Loucy (cell line): ENCODE data around the gene ZNF418.
"Not testable (repeated sequence)": the region's sequence is repeated elsewhere in the genome, so short reads cannot be mapped to it uniquely, and the experiment has no call there.

Experiments used
- H2AFZ ChIP-seq: fragments of 200-600 bp; sonication (generic); 2 replicates; pipeline ENCODE4 v1.6.0; 2016; ENCODE audit warnings: antibody characterized with exemption, mild to moderate bottlenecking, low read length, moderate library complexity
- H3F3A ChIP-seq: fragments of 200-600 bp; 2 replicates; pipeline ENCODE4 v1.6.0; 2016; ENCODE audit warnings: antibody characterized with exemption, low read depth, mild to moderate bottlenecking
- H3K27me3 ChIP-seq: fragments of 200-600 bp; sonication (generic); 2 replicates; pipeline ENCODE4 v1.6.1; 2014; ENCODE audit warnings: low read length, mild to moderate bottlenecking; ENCODE audit not compliant: insufficient read depth, poor library complexity, severe bottlenecking
- H3K36me3 ChIP-seq: fragments of 200-600 bp; sonication (generic); 2 replicates; pipeline ENCODE4 v1.6.1; 2016; ENCODE audit warnings: low read length; ENCODE audit not compliant: insufficient read depth
- H3K4me1 ChIP-seq: fragments of 200-600 bp; sonication (generic); 2 replicates; pipeline ENCODE4 v1.5.1; 2014; ENCODE audit warnings: low read length, mild to moderate bottlenecking; ENCODE audit not compliant: insufficient read depth, poor library complexity, severe bottlenecking
- H3K4me2 ChIP-seq: fragments of 200-600 bp; sonication (generic); 2 replicates; pipeline ENCODE4 v1.6.0; 2014; ENCODE audit warnings: antibody characterized with exemption, low read length, low read depth, mild to moderate bottlenecking; ENCODE audit not compliant: poor library complexity, severe bottlenecking
- H3K4me3 ChIP-seq: fragments of 200-600 bp; sonication (generic); 2 replicates; pipeline ENCODE4 v1.5.1; 2014; ENCODE audit warnings: low read length, mild to moderate bottlenecking, mixed read lengths; ENCODE audit not compliant: poor library complexity, severe bottlenecking
- H3K79me2 ChIP-seq: fragments of 200-600 bp; sonication (generic); 2 replicates; pipeline ENCODE4 v1.6.1; 2014; ENCODE audit warnings: low read length; ENCODE audit not compliant: insufficient read depth
- H3K9ac ChIP-seq: fragments of 200-600 bp; sonication (generic); 2 replicates; pipeline ENCODE4 v1.6.0; 2014; ENCODE audit warnings: mild to moderate bottlenecking, low read depth, low read length, moderate library complexity; ENCODE audit not compliant: poor library complexity, severe bottlenecking
- H3K9me2 ChIP-seq: fragments of 200-600 bp; sonication (generic); replicated peaks from 2 replicates; pipeline ENCODE4 v1.6.1; 2016; ENCODE audit warnings: low read depth, low read length, mixed read lengths
- H3K9me3 ChIP-seq: fragments of 200-600 bp; sonication (generic); 2 replicates; pipeline ENCODE4 v1.6.1; 2014; ENCODE audit warnings: mild to moderate bottlenecking, antibody characterized with exemption, low read length, low read depth; ENCODE audit not compliant: insufficient read depth
- H4K20me1 ChIP-seq: fragments of 200-600 bp; sonication (generic); 2 replicates; pipeline ENCODE4 v1.6.0; 2014; ENCODE audit warnings: antibody characterized with exemption, low read length, mild to moderate bottlenecking; ENCODE audit not compliant: insufficient read depth, poor library complexity, severe bottlenecking
- EZH2phosphoT487 ChIP-seq: fragments of 200-600 bp; IDR thresholded peaks from 2 replicates; pipeline ENCODE4 v1.6.1; 2018; ENCODE audit warnings: antibody characterized with exemption, mild to moderate bottlenecking, moderate library complexity, borderline replicate concordance
- TF ChIP-seq, protein P1 (sequence below): fragments of 200-600 bp; sonication (generic); conservative IDR thresholded peaks from 2 replicates; pipeline ENCODE4 v1.5.1; 2014; ENCODE audit warnings: mild to moderate bottlenecking, antibody characterized with exemption, low read length

ZNF418 gene

DNA sequence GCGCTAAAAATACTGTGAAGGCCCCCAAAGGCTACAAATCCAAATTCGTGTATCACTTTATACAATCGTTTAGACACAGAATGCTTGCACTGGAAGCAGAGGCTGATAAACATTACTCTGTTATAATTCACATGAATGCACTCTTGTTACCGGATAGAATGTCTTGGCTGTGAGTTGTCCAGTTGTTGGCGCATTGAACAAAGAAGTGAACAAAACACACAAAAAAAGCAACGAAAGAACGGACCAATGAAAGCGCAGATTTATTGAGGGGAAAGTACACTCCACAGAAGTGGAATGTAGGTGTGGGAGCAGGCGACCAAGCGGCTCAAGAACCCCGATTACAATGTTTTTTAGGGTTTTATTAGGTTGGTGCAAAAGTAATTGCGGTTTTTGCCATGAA lies 529 bp upstream of the ZNF418 start:
- TF ChIP-seq, protein P1, sequence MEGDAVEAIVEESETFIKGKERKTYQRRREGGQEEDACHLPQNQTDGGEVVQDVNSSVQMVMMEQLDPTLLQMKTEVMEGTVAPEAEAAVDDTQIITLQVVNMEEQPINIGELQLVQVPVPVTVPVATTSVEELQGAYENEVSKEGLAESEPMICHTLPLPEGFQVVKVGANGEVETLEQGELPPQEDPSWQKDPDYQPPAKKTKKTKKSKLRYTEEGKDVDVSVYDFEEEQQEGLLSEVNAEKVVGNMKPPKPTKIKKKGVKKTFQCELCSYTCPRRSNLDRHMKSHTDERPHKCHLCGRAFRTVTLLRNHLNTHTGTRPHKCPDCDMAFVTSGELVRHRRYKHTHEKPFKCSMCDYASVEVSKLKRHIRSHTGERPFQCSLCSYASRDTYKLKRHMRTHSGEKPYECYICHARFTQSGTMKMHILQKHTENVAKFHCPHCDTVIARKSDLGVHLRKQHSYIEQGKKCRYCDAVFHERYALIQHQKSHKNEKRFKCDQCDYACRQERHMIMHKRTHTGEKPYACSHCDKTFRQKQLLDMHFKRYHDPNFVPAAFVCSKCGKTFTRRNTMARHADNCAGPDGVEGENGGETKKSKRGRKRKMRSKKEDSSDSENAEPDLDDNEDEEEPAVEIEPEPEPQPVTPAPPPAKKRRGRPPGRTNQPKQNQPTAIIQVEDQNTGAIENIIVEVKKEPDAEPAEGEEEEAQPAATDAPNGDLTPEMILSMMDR, result no peak
- no peak for TF ChIP-seq EZH2phosphoT487
- H4K20me1 ChIP-seq, result no peaks in the 10 kb centered on the region
- no peaks in the 10 kb centered on the region for H3K27me3 ChIP-seq
- H3K4me1 ChIP-seq, result no peaks in the 10 kb centered on the region
- no peak overlapping the region for H3K4me3 ChIP-seq
- H2AFZ ChIP-seq, result no peak overlapping the region
- H3K4me2 ChIP-seq, result no peak overlapping the region
- peaks cover 4% of the 10 kb centered on the region; the same call in 1 of the 2 replicates for H3K79me2 ChIP-seq
- no peaks in the 10 kb centered on the region for H3F3A ChIP-seq
- no peaks in the 10 kb centered on the region; the same call in 1 of the 2 replicates for H3K9me3 ChIP-seq
- no peaks in the 10 kb centered on the region for H3K9me2 ChIP-seq
- H3K36me3 ChIP-seq, result peaks cover 9% of the 10 kb centered on the region; the same call in 1 of the 2 replicates
- no peak overlapping the region for H3K9ac ChIP-seq

DNA sequence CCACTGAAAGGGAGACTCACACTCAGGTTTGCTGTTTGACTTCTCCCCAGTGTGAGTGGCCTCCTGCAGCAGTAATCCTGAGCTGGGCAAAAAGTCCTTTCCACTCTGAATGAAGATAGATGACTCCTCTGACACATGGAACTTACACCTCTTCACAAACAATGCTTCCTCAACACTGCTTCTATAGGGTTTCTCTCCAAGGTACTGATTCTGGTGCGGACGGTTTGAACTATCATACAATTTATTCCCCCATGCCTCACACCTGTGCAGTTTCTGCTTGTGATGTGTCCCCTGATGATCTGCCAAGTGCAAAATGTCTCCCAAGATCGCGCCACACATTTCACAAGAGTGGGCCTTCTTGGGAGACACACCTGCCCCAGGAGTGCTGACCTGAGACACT lies 7.6 kb downstream of the ZNF418 start:
- H3K9me2 ChIP-seq, result no peaks in the 10 kb centered on the region
- H3K9me3 ChIP-seq, result peaks cover 5% of the 10 kb centered on the region; the same call in 1 of the 2 replicates
- H4K20me1 ChIP-seq, result no peaks in the 10 kb centered on the region
- H3K27me3 ChIP-seq, result no peaks in the 10 kb centered on the region
- H3K4me2 ChIP-seq, result no peak overlapping the region
- no peaks in the 10 kb centered on the region for H3K4me1 ChIP-seq
- no peak overlapping the region for H3K9ac ChIP-seq
- no peak overlapping the region for H3K4me3 ChIP-seq
- no peak overlapping the region for H2AFZ ChIP-seq
- 0 out of 2 replicates have a peak, but pooled peaks cover 3% of the 10 kb centered on the region for H3K36me3 ChIP-seq
- H3F3A ChIP-seq, result no peaks in the 10 kb centered on the region
- H3K79me2 ChIP-seq, result no peaks in the 10 kb centered on the region
- TF ChIP-seq, protein P1, result no peak
- TF ChIP-seq EZH2phosphoT487, result no peak

DNA sequence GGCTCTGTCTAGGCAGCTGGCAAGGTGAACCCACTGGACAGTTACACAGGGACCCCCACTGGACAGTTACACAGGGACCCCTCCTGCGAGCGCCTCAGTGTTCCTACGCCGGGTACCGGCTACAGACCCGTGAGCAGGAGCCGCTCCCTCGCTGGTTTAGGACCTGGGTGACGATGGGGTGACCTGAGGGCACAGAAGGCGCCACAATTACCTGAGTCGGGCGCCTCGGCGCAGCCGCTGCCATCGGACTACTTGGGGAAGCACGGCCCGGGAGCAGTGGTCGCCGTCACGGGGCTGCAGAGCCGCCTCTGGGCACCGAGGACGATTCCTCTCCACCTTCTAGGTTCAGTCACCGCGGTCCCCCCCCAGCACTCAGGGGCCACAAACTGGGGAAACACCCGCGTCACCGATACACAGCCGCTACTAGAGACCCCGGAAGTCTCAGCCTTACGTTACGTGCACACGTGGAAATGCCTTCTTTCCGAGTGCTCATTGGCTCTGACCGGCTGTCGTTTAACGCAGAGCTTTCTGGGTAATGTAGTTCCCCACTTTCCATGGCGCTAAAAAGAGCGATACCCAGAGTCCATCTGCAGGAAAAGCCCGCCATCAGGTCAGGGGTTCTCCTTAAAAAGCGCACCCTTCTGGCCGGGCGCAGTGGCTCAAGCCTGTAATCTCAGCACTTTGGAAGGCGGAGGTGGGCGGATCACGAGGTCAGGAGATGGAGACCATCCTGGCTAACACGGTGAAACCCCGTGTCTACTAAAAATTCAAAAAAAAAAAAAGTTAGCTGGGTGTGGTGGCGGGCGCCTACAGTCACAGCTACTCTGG lies 18.8 kb downstream of the ZNF418 start, which contains the start of gene ZNF417:
ZNF417 (minus strand) TSS at position 425 of the 828 bp plus-strand sequence; CDS start at position 244, 181 bp downstream.
- H3F3A ChIP-seq, result not testable (repeated sequence)
- H3K4me2 ChIP-seq, result peak within 1 kb of the TSS; percentile 97
- TF ChIP-seq, protein P1, result peak; percentile 36

More for the DNA sequence above, 18.8 kb downstream of the ZNF418 start, which contains the start of gene ZNF417:
- not testable (repeated sequence) for H3K4me1 ChIP-seq, H3K9me3 ChIP-seq, H3K9me2 ChIP-seq, H3K27me3 ChIP-seq, H3K36me3 ChIP-seq, H4K20me1 ChIP-seq
- peaks cover 29% of the 10 kb centered on the region for H3K79me2 ChIP-seq
- H3K4me3 ChIP-seq, result peak within 1 kb of the TSS; percentile 91
- peak within 1 kb of the TSS; percentile 90 for H2AFZ ChIP-seq
- peak within 1 kb of the TSS; percentile 88 for H3K9ac ChIP-seq
